Endothelial cell of umbilical vein (primary cell): ENCODE data around the gene ATP2A2. TPM values are rescaled to one million over a fixed set of nuclear protein-coding genes. Genes with fewer than 3 reads are reported as not detected.

Experiments used
- BruUV-seq: library from RNA; stranded (reverse); fragments of 400-500 nt; replicated peaks from 2 replicates; lab custom pipeline; 2021; lab: Mats Ljungman, UMichigan
- CTCF ChIA-PET: fragments of 300-600, 350-600 bp; sonication (Branson Sonifier 250); formaldehyde crosslinking; loops from one replicate; lab custom pipeline; 2021; ENCODE audit warnings: antibody characterized with exemption, inconsistent platforms; lab: Charles Lee
- POLR2A ChIA-PET: fragments of 300-600, 350-600 bp; sonication (Branson Sonifier 250); formaldehyde crosslinking; loops from one replicate; lab custom pipeline; 2021; ENCODE audit warnings: antibody characterized with exemption, inconsistent platforms; lab: Charles Lee
- DNase-seq: peaks from one replicate; pipeline ENCODE4 v3.0.0-alpha.2; 2011; ENCODE audit warnings: low read depth, low spot score
- FAIRE-seq: peaks from 2 replicates; lab custom pipeline; 2011; peaks lifted over from hg19 to GRCh38; lab: Jason Lieb, UNC
- H2AFZ ChIP-seq: 2 replicates; pipeline ENCODE4 v1.6.0; 2012; ENCODE audit warnings: low read depth, low read length, control low read depth, inconsistent platforms
- H3K27ac ChIP-seq: 2 replicates; pipeline ENCODE4 v1.5.1; 2011; ENCODE audit warnings: low read depth, mild to moderate bottlenecking, control low read depth, low read length, moderate library complexity; ENCODE audit not compliant: insufficient read depth
- H3K27me3 ChIP-seq, 2 experiments: 2 replicates each; pipeline versions ENCODE4 v1.6.0 to v1.6.1; 2011; ENCODE audit warnings: low read length in 2 of 2, mixed read lengths in 1 of 2; ENCODE audit not compliant: control insufficient read depth in 2 of 2, insufficient read depth in 2 of 2
- H3K36me3 ChIP-seq, 2 experiments: 2 replicates in 1 of 2; 3 replicates in 1 of 2; pipeline ENCODE4 v1.5.1; 2011; ENCODE audit warnings: low read length in 2 of 2, mild to moderate bottlenecking in 1 of 2, moderate library complexity in 1 of 2; ENCODE audit not compliant: control insufficient read depth in 2 of 2, insufficient read depth in 2 of 2; ENCODE audit errors: extremely low read depth in 1 of 2
- H3K4me1 ChIP-seq: 3 replicates; pipeline ENCODE4 v1.5.1; 2011; ENCODE audit warnings: mild to moderate bottlenecking, low read length; ENCODE audit not compliant: control insufficient read depth, insufficient read depth; ENCODE audit errors: extremely low read depth
- H3K4me2 ChIP-seq: 2 replicates; pipeline ENCODE4 v1.6.1; 2011; ENCODE audit warnings: low read length, control low read depth, mixed read lengths; ENCODE audit not compliant: insufficient read depth
- H3K4me3 ChIP-seq, 3 experiments: fragments of 200-600 bp in 1 of 3; sonication (generic), shearing (Covaris generic) in 1 of 3; replicated peaks in 1 of 3; 2 replicates each; pipeline ENCODE4 v1.5.1; 2011 to 2016; ENCODE audit warnings: control low read depth in 3 of 3, low read length in 3 of 3, mild to moderate bottlenecking in 2 of 3, inconsistent platforms in 1 of 3, low read depth in 1 of 3, moderate library complexity in 1 of 3; ENCODE audit not compliant: insufficient read depth in 1 of 3
- H3K79me2 ChIP-seq: 2 replicates; pipeline ENCODE4 v1.6.0; 2012; ENCODE audit warnings: low read length, inconsistent platforms; ENCODE audit not compliant: control insufficient read depth, insufficient read depth
- H3K9ac ChIP-seq: replicated peaks from 2 replicates; pipeline ENCODE3; 2011; ENCODE audit warnings: low read length, control low read depth; ENCODE audit not compliant: insufficient read depth; ENCODE audit errors: extremely low read depth
- H3K9me1 ChIP-seq: replicated peaks from 3 replicates; pipeline ENCODE4 v1.6.0; 2011; ENCODE audit warnings: mild to moderate bottlenecking, low read length; ENCODE audit not compliant: control insufficient read depth, insufficient read depth; ENCODE audit errors: extremely low read depth
- H3K9me3 ChIP-seq: replicated peaks from 2 replicates; pipeline ENCODE4 v1.5.1; 2012; ENCODE audit warnings: low read length, inconsistent platforms; ENCODE audit not compliant: control insufficient read depth, insufficient read depth
- H4K20me1 ChIP-seq: replicated peaks from 2 replicates; pipeline ENCODE3; 2011; ENCODE audit warnings: mild to moderate bottlenecking, low read length; ENCODE audit not compliant: control insufficient read depth, insufficient read depth; ENCODE audit errors: extremely low read depth
- CTCF ChIP-seq, 2 donors: IDR thresholded peaks; 1 replicate in 1 of 2; 2 replicates in 1 of 2; pipeline ENCODE4 v1.5.1; 2011; ENCODE audit warnings: low read length in 2 of 2, mild to moderate bottlenecking in 2 of 2, moderate library complexity in 2 of 2, control low read depth in 1 of 2, inconsistent platforms in 1 of 2, low read depth in 1 of 2; ENCODE audit not compliant: insufficient read depth in 1 of 2; ENCODE audit errors: extremely low read depth in 1 of 2
- EZH2 ChIP-seq: IDR thresholded peaks from 2 replicates; pipeline ENCODE4 v1.6.1; 2012; ENCODE audit warnings: borderline replicate concordance, low read depth, mild to moderate bottlenecking, moderate library complexity, low read length, inconsistent platforms; ENCODE audit not compliant: severe bottlenecking
- FOS ChIP-seq: IDR thresholded peaks from 2 replicates; pipeline ENCODE4 v1.6.1; 2011; ENCODE audit warnings: mild to moderate bottlenecking, low read length, moderate library complexity, borderline replicate concordance; ENCODE audit not compliant: insufficient read depth
- GATA2 ChIP-seq: IDR thresholded peaks from 2 replicates; pipeline ENCODE4 v1.7.0; 2011; ENCODE audit warnings: low read depth, mild to moderate bottlenecking, moderate library complexity, mixed read lengths, low read length; ENCODE audit not compliant: insufficient read length, insufficient read depth
- JUN ChIP-seq: IDR thresholded peaks from 2 replicates; pipeline ENCODE4 v1.6.1; 2011; ENCODE audit warnings: borderline replicate concordance, low read depth; ENCODE audit not compliant: insufficient read length, insufficient read depth
- MAX ChIP-seq: IDR thresholded peaks from 2 replicates; pipeline ENCODE4 v1.6.1; 2011; ENCODE audit not compliant: insufficient read depth, insufficient read length
- MYC ChIP-seq: IDR thresholded peaks from one replicate; pipeline ENCODE4 v1.6.1; 2011; ENCODE audit warnings: mild to moderate bottlenecking, low read depth, low read length
- POLR2A ChIP-seq: IDR thresholded peaks from 2 replicates; pipeline ENCODE4 v1.6.1; 2012; ENCODE audit warnings: low read depth, mild to moderate bottlenecking, control low read depth, low read length
- POLR2AphosphoS5 ChIP-seq: IDR thresholded peaks from 2 replicates; pipeline ENCODE4 v1.6.1; 2012; ENCODE audit warnings: low read depth, mild to moderate bottlenecking, control low read depth, low read length, moderate library complexity; ENCODE audit not compliant: insufficient read depth
- dilution Hi-C: fragments of 300-500 bp; cut with MboI; formaldehyde crosslinking; loops from one replicate; pipeline ENCODE4 v1.15.0; 2019; ENCODE audit warnings: low sequenced_read_pairs; ENCODE audit not compliant: extremely low pct_ligation_motif_present
- intact Hi-C: fragments of 100-400 bp; cut with micrococcal nuclease; formaldehyde crosslinking; loops from one replicate; pipeline ENCODE4 v1.10.0; 2022
- polyA plus RNA-seq, 4 experiments: library from polyadenylated mRNA; depleted of rRNA in 3 of 4; stranded (reverse) in 3 of 4; unstranded in 1 of 4; fragments of >200 nt; gene quantifications; 2 replicates each; pipeline versions ENCODE4 v1.2.1 to v1.2.3, GENCODE V29; 2011 to 2012; ENCODE audit warnings: missing spikeins in 1 of 4
- total RNA-seq: library from RNA; stranded (reverse); gene quantifications from 2 replicates; pipeline ENCODE4 v1.2.3, GENCODE V29; 2021

The ATP2A2 gene
- total and polyA plus RNA-seq, 2 donors (not counting 3 experiments of a cell fraction or from before 2014, with no cell fraction given) = 102 to 239 TPM

- H3K4me3 ChIP-seq = no peak overlapping the region
- intact Hi-C loops = no loop called here
- ChIA-PET CTCF (interaction anchor here (2.5 kb wide), 1 partner anchor 52 kb away, joined by 10 read pairs; no protein-coding TSS in a partner anchor), POLR2A (no interaction called here)
- H3K27me3 ChIP-seq = no peaks in the 10 kb centered on the region
- H3K27ac ChIP-seq = no peak overlapping the region
- TF ChIP-seq CTCF (IDR thresholded peaks at IDR 0.05; ENCODE audit: extremely low read depth in 1 of 2, insufficient read depth in 1 of 2, low read depth in 1 of 2, low read length in 2 of 2) (no peak), JUN (no peak), POLR2A (no peak), GATA2 (no peak), MYC (no peak), EZH2 (no peak), FOS (no peak), POLR2AphosphoS5 (no peak), MAX (no peak)
- no peaks in the 10 kb centered on the region for H3K79me2 ChIP-seq
- H3K9ac ChIP-seq = no peak overlapping the region
- no peak overlapping the region for H3K4me2 ChIP-seq
- DNase-seq (no peak), FAIRE-seq (no peak)
- no peaks in the 10 kb centered on the region for H4K20me1 ChIP-seq
- no peaks in the 10 kb centered on the region for H3K9me1 ChIP-seq
- no TSS peak for BruUV-seq
- H3K9me3 ChIP-seq = no peaks in the 10 kb centered on the region
- H3K4me1 ChIP-seq = no peaks in the 10 kb centered on the region
- H3K36me3 ChIP-seq = peaks cover 22 to 33% of the 10 kb centered on the region in 2 experiments
- no peak overlapping the region for H2AFZ ChIP-seq
- dilution Hi-C loops = no loop called here
Measured at GRCh38 chr12:110379197-110379596, 98.2 kb downstream of the ATP2A2 start.
